ENCODE data around the gene CLTRN.
"Not testable (repeated sequence)": the region's sequence is repeated elsewhere in the genome, so short reads cannot be mapped to it uniquely, and the experiment has no call there.

The CLTRN gene

GRCh38 chrX:15664487-15665444 lies at the start of gene CLTRN:
CLTRN (minus strand) TSS chrX:15664805; CDS start chrX:15664775, 30 bp downstream.
- no peak for DNase-seq (ENCODE audit: low spot score)
- FAIRE-seq, result no peak

GRCh38 chrX:15704273-15704672 lies 39.7 kb upstream of the CLTRN start:
- not testable (repeated sequence) for DNase-seq (ENCODE audit: low spot score)

GRCh38 chrX:15703809-15704208 lies 39.2 kb upstream of the CLTRN start:
- peak; percentile 43 for FAIRE-seq
- not testable (repeated sequence) for DNase-seq (ENCODE audit: low spot score)

More at GRCh38 chrX:15704273-15704672, 39.7 kb upstream of the CLTRN start:
- FAIRE-seq, result not testable (repeated sequence)

- no peak for FAIRE-seq
- DNase-seq (ENCODE audit: low spot score), result no peak
Measured at GRCh38 chrX:15702488-15703371, 38.1 kb upstream of the CLTRN start.

GRCh38 chrX:15696516-15696915 lies 31.9 kb upstream of the CLTRN start:
- no peak for DNase-seq (ENCODE audit: low spot score)
- FAIRE-seq, result no peak

GRCh38 chrX:15694941-15695451 lies 30.4 kb upstream of the CLTRN start:
- FAIRE-seq (no peak), DNase-seq (ENCODE audit: low spot score) (no peak)

GRCh38 chrX:15686818-15687685 lies 22.4 kb upstream of the CLTRN start:
- FAIRE-seq (no peak), DNase-seq (ENCODE audit: low spot score) (peak; percentile 29)

GRCh38 chrX:15683193-15683592 lies 18.6 kb upstream of the CLTRN start:
- FAIRE-seq, result no peak

GRCh38 chrX:15681433-15681832 lies 16.8 kb upstream of the CLTRN start:
- FAIRE-seq (no peak), DNase-seq (ENCODE audit: low spot score) (no peak)

More at GRCh38 chrX:15683193-15683592, 18.6 kb upstream of the CLTRN start:
- no peak for DNase-seq (ENCODE audit: low spot score)

GRCh38 chrX:15680401-15680800 lies 15.8 kb upstream of the CLTRN start:
- DNase-seq (ENCODE audit: low spot score), result peak; percentile 81
- FAIRE-seq, result peak; percentile 89

- FAIRE-seq (no peak), DNase-seq (ENCODE audit: low spot score) (no peak)
Measured at GRCh38 chrX:15679246-15679645, 14.6 kb upstream of the CLTRN start.

- FAIRE-seq, result no peak
- no peak for DNase-seq (ENCODE audit: low spot score)
Measured at GRCh38 chrX:15678339-15678738, 13.7 kb upstream of the CLTRN start.

- DNase-seq (ENCODE audit: low spot score), result no peak
- no peak for FAIRE-seq
Measured at GRCh38 chrX:15676886-15677285, 12.3 kb upstream of the CLTRN start.

GRCh38 chrX:15675490-15675921 lies 10.9 kb upstream of the CLTRN start:
- DNase-seq (ENCODE audit: low spot score) (peak; percentile 44), FAIRE-seq (no peak)

GRCh38 chrX:15674841-15675489 lies 10.4 kb upstream of the CLTRN start:
- DNase-seq (ENCODE audit: low spot score) (peak; percentile 83), FAIRE-seq (peak; percentile 60)

- DNase-seq (ENCODE audit: low spot score) (no peak), FAIRE-seq (no peak)
Measured at GRCh38 chrX:15674514-15674840, 9.9 kb upstream of the CLTRN start.

GRCh38 chrX:15673970-15674369 lies 9.4 kb upstream of the CLTRN start:
- no peak for FAIRE-seq
- no peak for DNase-seq (ENCODE audit: low spot score)

GRCh38 chrX:15672881-15673280 lies 8.3 kb upstream of the CLTRN start:
- FAIRE-seq, result no peak
- DNase-seq (ENCODE audit: low spot score), result no peak

GRCh38 chrX:15663439-15663838 lies 1.2 kb downstream of the CLTRN start:
- no peak for DNase-seq (ENCODE audit: low spot score)
- FAIRE-seq, result no peak

- DNase-seq (ENCODE audit: low spot score); FAIRE-seq: not testable (repeated sequence)
Measured at GRCh38 chrX:15654804-15655203, 9.8 kb downstream of the CLTRN start.
